NCI-H187 treated with DMSO at 0.1 percent for 48 hours (cell line): ENCODE data around the gene ARL2BP.

Experiments used
- DNase-seq: peaks from one replicate; lab custom pipeline; 2025; lab: John Stamatoyannopoulos, UW

Gene ARL2BP

DNA sequence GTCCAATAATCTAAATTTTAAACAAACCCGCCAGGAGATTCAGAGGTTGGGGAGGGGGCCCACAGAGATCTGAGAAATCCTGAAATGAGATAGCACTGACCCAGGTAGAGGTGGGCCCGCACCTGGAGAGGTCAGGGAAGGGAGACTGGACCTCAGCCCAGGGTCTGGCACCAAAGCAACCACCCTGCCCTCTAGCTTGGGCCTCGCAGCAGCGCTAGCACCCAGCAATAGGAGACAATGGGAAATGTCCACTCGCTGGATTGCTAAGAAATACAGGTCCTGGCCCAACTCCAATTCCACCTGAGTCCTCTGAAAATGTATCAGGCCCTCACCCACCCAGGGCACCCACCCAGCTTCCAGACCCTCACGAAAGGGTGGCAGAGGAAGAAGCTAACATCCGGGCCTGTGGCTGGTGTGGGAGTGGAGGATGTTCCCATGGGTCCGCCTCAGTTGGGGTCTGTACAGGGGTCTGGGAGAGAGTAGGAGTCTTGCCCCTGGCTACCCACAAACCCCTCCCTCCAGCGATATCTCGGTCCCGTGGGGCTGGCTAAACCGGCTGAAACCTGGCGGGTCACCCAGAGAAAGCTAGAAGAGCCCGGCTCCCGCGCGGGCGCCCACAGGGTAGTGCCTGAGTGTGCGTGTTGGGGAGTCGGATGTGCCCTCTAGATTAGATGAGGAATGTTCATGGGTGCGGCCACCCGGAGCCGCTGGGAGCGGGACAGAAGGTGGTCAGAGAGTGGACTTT lies 38.3 kb downstream of the ARL2BP start:
- no peak for DNase-seq

DNA sequence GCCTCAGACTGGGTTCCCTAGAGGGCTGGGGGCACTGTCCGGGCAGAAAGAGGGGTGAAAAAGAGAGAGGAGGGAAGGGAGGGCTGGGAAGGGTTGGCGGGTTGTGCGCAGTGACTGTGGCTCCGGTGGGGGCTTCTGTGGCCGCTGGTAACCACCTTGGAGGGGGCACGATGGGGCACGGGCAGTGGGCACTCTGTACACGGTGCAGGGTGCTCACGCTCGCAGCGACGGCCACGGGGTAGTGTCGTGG lies 38.8 kb downstream of the ARL2BP start:
- no peak for DNase-seq

DNA sequence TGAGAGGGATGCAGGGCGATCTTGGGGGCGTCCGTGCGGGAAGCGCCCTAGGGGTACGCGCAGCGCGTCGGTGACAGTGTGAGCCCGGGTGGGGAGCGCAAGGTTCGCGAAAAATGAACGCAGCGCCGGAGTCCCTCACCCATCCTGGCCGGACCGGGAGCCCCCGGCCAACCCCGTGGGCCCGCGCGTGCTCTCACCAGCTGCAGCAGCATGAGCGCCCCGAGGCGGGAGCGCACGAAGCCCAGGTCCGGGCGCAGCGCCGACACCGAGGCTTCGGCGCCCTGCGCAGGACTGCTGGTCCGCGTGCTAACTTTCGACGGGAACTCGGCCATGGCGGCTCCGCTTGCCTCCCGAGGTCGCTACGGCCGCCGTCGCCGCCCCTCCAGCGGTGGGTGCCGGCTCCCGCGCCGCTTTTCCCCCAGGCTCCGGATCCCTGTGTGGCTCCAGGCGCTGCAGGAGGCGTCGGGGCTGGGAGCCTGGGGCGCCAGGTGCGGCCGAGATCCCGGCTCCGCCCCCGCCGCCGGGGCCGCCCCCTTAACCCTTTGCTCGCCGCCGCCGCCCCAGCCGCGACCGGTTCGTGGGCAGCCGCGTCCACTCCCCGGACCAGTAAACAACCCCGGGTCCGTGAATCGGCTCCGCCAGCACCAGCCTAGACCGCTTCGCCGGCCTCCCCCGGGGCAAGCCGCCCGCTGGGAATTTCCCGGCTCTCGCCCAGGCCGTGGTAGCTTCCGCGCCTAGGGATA lies 39.3 kb downstream of the ARL2BP start, which contains the start of gene PLLP:
TSS of gene PLLP (minus strand) at position 464 of the 743 bp plus-strand sequence. CDS start at position 332, 132 bp downstream.
- no peak for DNase-seq

GRCh38 chr16:57284952-57285363 lies 39.9 kb downstream of the ARL2BP start:
- DNase-seq, result no peak

DNA sequence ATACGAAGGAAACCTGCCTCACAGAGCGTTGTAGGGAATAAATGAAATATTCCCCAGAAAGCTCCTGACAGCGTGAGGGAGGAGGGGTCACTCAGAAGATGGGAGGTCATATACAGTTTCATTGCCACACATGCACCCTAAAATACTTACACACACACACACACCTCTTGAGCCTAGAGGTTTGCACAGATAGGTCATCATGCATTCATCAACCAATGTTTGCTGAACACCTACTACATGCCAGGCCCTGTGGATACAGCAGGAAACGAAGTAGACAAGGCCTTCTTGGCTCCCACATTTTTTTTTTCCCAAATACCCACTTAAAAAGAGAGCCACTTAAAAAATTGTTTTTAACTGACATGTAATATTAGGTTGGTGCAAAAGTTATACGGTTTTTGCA lies 40.3 kb downstream of the ARL2BP start:
- no peak for DNase-seq

- no peak for DNase-seq
Observed at GRCh38 chr16:57289391-57290257, 44.6 kb downstream of the ARL2BP start.

GRCh38 chr16:57297856-57298255 lies 52.8 kb downstream of the ARL2BP start:
- DNase-seq, result no peak

GRCh38 chr16:57299009-57299718 lies 54.1 kb downstream of the ARL2BP start:
- no peak for DNase-seq

DNA sequence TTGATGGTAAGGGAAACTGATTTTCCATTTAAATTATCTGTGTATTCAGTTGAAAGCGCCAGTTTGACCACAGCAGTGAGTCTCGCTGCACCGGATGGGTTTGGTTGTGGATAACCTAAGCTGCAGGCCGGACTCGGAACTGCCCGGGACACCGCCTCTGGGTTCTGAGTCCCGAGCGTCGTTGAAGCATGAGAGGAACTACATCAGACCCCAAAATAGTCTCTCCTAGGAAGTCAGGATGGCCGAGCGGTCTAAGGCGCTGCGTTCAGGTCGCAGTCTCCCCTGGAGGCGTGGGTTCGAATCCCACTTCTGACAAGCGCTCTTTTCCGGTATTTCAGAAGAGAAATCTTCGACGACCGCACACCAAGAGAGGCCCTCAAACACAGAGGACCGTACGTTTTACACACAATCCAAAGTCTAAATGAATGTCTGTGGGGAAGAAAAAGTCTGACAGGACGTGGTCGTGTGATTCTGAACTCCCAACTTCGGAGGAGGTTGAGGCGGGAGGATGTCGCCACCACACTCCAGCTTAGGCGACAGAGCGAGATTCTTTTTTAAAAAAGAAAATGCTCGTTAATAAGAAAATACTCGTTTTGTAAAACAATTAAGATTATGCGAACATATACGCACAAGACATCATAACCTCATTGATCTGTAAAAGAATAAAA lies 54.8 kb downstream of the ARL2BP start:
- DNase-seq, result no peak

DNA sequence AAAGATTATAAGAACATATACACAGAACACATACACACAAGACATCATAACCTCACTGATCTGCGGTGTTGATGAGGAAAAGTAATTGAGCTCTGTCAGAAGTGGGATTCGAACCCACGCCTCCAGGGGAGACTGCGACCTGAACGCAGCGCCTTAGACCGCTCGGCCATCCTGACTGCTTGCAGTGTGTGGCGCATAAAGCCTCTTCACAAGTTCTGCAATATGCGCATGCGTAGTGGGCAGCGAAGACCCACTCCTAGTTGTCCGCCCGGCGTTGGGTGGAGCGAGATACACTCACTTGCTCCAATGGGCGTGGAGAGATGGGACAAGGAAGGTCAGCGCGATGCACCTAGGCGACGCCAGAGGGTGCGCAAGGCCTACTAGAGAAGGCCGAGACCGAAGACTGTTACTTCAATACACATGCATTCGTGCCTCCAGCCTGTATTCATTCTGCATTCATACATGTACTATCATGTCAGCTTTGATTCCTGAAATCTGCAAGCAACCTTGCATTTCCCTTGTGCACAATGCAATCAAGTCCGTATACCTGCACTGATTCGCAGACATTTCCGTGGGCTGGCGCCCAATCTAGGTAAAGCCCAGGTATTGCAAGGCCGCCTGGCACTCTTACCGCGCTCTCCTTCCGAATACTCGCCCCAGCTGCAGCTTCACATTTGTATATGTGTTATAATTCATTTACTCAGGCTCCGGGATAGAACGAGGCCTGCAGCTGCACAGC lies 55.5 kb downstream of the ARL2BP start:
- DNase-seq, result peak; percentile 87

GRCh38 chr16:57301126-57301817 lies 56.2 kb downstream of the ARL2BP start:
- DNase-seq, result no peak
